CD14-positive monocyte (primary cell): Measurements from ENCODE around the gene LRRC8C. TPM values are rescaled to one million over a fixed set of nuclear protein-coding genes. Genes with fewer than 3 reads are reported as not detected.

Experiments used
- DNase-seq, 3 donors: peaks; one replicate each; pipeline ENCODE4 v3.0.0-alpha.2; 2011 to 2022
- H2AFZ ChIP-seq: 2 replicates; pipeline ENCODE4 v1.6.0; 2012; ENCODE audit warnings: mild to moderate bottlenecking, low read depth, low read length, inconsistent platforms; ENCODE audit not compliant: insufficient read depth, poor library complexity, severe bottlenecking
- H3K27ac ChIP-seq, 2 donors: 1 replicate in 1 of 2; 2 replicates in 1 of 2; pipeline ENCODE4 v1.5.1; 2012 to 2013; ENCODE audit warnings: low read length in 2 of 2, control low read depth in 1 of 2, inconsistent platforms in 1 of 2, low read depth in 1 of 2, mild to moderate bottlenecking in 1 of 2
- H3K27me3 ChIP-seq, 2 donors: one replicate each; pipeline versions ENCODE4 v1.6.0 to v1.6.1; 2011 to 2013; ENCODE audit warnings: low read length in 2 of 2; ENCODE audit not compliant: control insufficient read depth in 2 of 2, insufficient read depth in 2 of 2
- H3K36me3 ChIP-seq, 2 donors: replicated peaks in 1 of 2; 1 replicate in 1 of 2; 2 replicates in 1 of 2; pipeline versions ENCODE4 v1.5.1 to v1.6.1; 2012 to 2013; ENCODE audit warnings: low read length in 2 of 2, control low read depth in 1 of 2, inconsistent platforms in 1 of 2, mild to moderate bottlenecking in 1 of 2; ENCODE audit not compliant: insufficient read depth in 2 of 2, control insufficient read depth in 1 of 2
- H3K4me1 ChIP-seq, 2 donors: 1 replicate in 1 of 2; 2 replicates in 1 of 2; pipeline versions ENCODE4 v1.5.1 to v1.6.1; 2012 to 2013; ENCODE audit warnings: low read length in 2 of 2, control low read depth in 1 of 2, inconsistent platforms in 1 of 2, mild to moderate bottlenecking in 1 of 2, moderate library complexity in 1 of 2; ENCODE audit not compliant: insufficient read depth in 2 of 2, control insufficient read depth in 1 of 2
- H3K4me2 ChIP-seq: replicated peaks from 2 replicates; pipeline ENCODE3; 2012; ENCODE audit warnings: low read length, moderate library complexity, mild to moderate bottlenecking; ENCODE audit not compliant: poor library complexity, severe bottlenecking; ENCODE audit errors: extremely low read depth
- H3K4me3 ChIP-seq, 3 experiments: fragments of 200-600 bp in 1 of 3; sonication (generic) in 1 of 3; replicated peaks in 1 of 3; 1 replicate in 2 of 3; 2 replicates in 1 of 3; pipeline ENCODE4 v1.5.1; 2011 to 2013; ENCODE audit warnings: low read length in 3 of 3, mild to moderate bottlenecking in 3 of 3, control low read depth in 2 of 3, low read depth in 2 of 3, inconsistent platforms in 1 of 3, moderate library complexity in 1 of 3
- H3K79me2 ChIP-seq: 2 replicates; pipeline ENCODE4 v1.6.0; 2012; ENCODE audit warnings: mild to moderate bottlenecking, control low read depth, inconsistent platforms, low read length, moderate library complexity; ENCODE audit not compliant: insufficient read depth
- H3K9ac ChIP-seq: 2 replicates; pipeline ENCODE4 v1.6.0; 2017; ENCODE audit warnings: low read length, mild to moderate bottlenecking; ENCODE audit not compliant: insufficient read depth, poor library complexity, severe bottlenecking
- H3K9me3 ChIP-seq, 2 donors: replicated peaks in 1 of 2; 1 replicate in 1 of 2; 2 replicates in 1 of 2; pipeline versions ENCODE4 v1.5.1 to v1.6.1; 2012 to 2013; ENCODE audit warnings: low read length in 2 of 2, control low read depth in 1 of 2; ENCODE audit not compliant: control insufficient read depth in 1 of 2, insufficient read depth in 1 of 2
- H4K20me1 ChIP-seq: 2 replicates; pipeline ENCODE4 v1.6.0; 2012; ENCODE audit warnings: mild to moderate bottlenecking, low read length, control low read depth, moderate library complexity; ENCODE audit not compliant: insufficient read depth
- H3K27ac Mint-ChIP-seq, 7 donors: one replicate each; pipeline ENCODE4 v1.8.0; 2020; ENCODE audit warnings: mild to moderate bottlenecking in 7 of 7, mixed read lengths in 7 of 7, moderate library complexity in 6 of 7, inconsistent platforms in 2 of 7
- H3K27me3 Mint-ChIP-seq, 3 donors: one replicate each; pipeline ENCODE4 v1.8.0; 2021 to 2022; ENCODE audit warnings: low read depth in 3 of 3, mild to moderate bottlenecking in 3 of 3, mixed read lengths in 3 of 3, moderate library complexity in 3 of 3, inconsistent platforms in 1 of 3
- H3K36me3 Mint-ChIP-seq, 2 donors: one replicate each; pipeline ENCODE4 v1.8.0; 2020; ENCODE audit warnings: mixed read lengths in 2 of 2, inconsistent platforms in 1 of 2, mild to moderate bottlenecking in 1 of 2
- H3K4me1 Mint-ChIP-seq: one replicate; pipeline ENCODE4 v1.8.0; 2020; ENCODE audit warnings: mild to moderate bottlenecking, mixed read lengths
- H3K4me3 Mint-ChIP-seq, 2 donors: one replicate each; pipeline ENCODE4 v1.8.0; 2020; ENCODE audit warnings: mild to moderate bottlenecking in 2 of 2, mixed read lengths in 2 of 2, moderate library complexity in 1 of 2
- H3K9me3 Mint-ChIP-seq, 7 donors: one replicate each; pipeline ENCODE4 v1.8.0; 2020 to 2022; ENCODE audit warnings: mixed read lengths in 7 of 7, mild to moderate bottlenecking in 6 of 7, moderate library complexity in 6 of 7, inconsistent platforms in 2 of 7
- WGBS: methylation state at CpG from one replicate; pipeline ENCODE4 v1.1.5; 2013; ENCODE audit warnings: missing lambda C conversion rate; ENCODE audit not compliant: insufficient coverage; 5-methylcytosine and 5-hydroxymethylcytosine counted together
- intact Hi-C, 2 donors: fragments of 100-400 bp; cut with micrococcal nuclease; formaldehyde crosslinking; loops; one replicate each; pipeline versions ENCODE4 v1.15.0 to v1.15.1; 2023
- polyA plus RNA-seq, 3 donors: library from polyadenylated mRNA; depleted of rRNA in 1 of 3; unstranded in 2 of 3; stranded (reverse) in 1 of 3; fragments of 300-500 nt in 2 of 3; fragments of >200 nt in 1 of 3; fragmentation: Illumina TruSeq in 2 of 3; gene quantifications; 1 replicate in 2 of 3; 2 replicates in 1 of 3; pipeline ENCODE4 v1.2.3, GENCODE V29; 2012 to 2021
- TF ChIP-seq, protein P1 (sequence below): fragments of 200-600 bp; IDR thresholded peaks from one replicate; pipeline ENCODE4 v1.8.0; 2022; ENCODE audit warnings: antibody characterized with exemption, mild to moderate bottlenecking

LRRC8C gene
- polyA plus RNA-seq, 3 donors: 13.0 to 18.6 (median 16.3) TPM

DNA sequence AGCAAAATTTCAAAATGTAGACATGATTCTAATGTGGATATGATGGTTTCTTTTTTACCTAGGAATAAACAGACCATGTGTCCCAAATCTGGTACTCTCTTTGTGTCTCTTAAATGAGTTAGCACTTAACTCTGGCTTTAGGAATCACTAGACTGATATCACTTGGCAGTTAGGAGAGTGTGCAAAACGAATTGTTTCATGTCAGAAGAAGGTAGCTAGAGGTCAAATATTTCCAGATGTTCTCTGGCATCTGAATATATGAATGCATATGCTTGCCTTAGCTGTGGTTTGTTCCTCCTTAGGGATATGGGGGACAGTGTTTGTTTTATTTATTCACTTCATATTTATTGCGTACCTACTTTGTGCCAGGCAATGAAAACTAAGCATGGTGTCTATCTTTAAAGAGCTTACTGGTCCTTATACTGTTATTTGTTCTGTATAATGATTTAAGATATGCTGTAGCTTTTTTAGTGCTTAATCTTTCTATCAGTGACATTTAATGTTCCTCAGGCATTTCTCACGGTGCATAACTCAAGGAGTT lies 65.2 kb downstream of the LRRC8C start:
- intact Hi-C loops: loop anchor here in 1 of 2 donors (10.0 kb wide), 1 partner anchor 57 kb away; no protein-coding TSS in a partner anchor
- peaks cover 65% of the 10 kb centered on the region for H3K4me1 Mint-ChIP-seq
- no peak overlapping the region for H3K4me3 ChIP-seq

DNA sequence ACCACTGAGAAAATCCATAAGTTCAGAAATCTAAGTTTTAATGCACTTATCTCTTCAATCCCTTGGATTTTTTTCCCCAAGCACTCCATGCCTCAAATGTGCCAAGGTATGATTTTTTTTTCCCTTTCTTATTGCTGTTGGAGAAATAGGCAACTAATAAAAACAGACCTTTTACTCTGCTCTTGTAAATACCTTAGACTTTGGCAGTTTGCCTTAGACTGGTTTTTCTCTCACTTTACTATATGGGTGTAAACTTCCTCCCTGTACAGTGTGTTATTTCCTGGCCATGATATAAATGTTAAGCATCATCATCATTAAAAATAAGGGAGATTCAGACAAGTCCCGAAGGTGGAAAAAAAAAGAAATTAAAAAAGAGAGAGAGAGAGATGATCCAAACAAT lies 65.7 kb downstream of the LRRC8C start:
- Histone ChIP-seq H3K9me3 (no peaks in the 10 kb centered on the region), H3K79me2 (peaks cover 96% of the 10 kb centered on the region), H2AFZ (no peak overlapping the region), H3K27ac (peak overlapping the region in 1 of 2 donors; percentile 69), H3K36me3 (peaks cover 3 to 20% of the 10 kb centered on the region in 2 donors), H4K20me1 (no peaks in the 10 kb centered on the region), H3K4me1 (peaks cover 44 to 51% of the 10 kb centered on the region in 2 donors), H3K4me2 (peak overlapping the region; percentile 13), H3K27me3 (no peaks in the 10 kb centered on the region), H3K9ac (no peak overlapping the region), H3K4me3 (peak overlapping the region in 1 of 3 experiments; percentile 57)
- peaks cover 0 to 6% (median 0%) of the 10 kb centered on the region in 3 donors for H3K27me3 Mint-ChIP-seq
- WGBS: no CpG with 5 or more reads among the region's 1 CpG
- peaks cover 63% of the 10 kb centered on the region for H3K4me1 Mint-ChIP-seq
- H3K27ac Mint-ChIP-seq: peak overlapping the region in 4 of 7 donors; percentile 4 to 86 (median 66)
- DNase-seq: no peak
- TF ChIP-seq, protein P1, sequence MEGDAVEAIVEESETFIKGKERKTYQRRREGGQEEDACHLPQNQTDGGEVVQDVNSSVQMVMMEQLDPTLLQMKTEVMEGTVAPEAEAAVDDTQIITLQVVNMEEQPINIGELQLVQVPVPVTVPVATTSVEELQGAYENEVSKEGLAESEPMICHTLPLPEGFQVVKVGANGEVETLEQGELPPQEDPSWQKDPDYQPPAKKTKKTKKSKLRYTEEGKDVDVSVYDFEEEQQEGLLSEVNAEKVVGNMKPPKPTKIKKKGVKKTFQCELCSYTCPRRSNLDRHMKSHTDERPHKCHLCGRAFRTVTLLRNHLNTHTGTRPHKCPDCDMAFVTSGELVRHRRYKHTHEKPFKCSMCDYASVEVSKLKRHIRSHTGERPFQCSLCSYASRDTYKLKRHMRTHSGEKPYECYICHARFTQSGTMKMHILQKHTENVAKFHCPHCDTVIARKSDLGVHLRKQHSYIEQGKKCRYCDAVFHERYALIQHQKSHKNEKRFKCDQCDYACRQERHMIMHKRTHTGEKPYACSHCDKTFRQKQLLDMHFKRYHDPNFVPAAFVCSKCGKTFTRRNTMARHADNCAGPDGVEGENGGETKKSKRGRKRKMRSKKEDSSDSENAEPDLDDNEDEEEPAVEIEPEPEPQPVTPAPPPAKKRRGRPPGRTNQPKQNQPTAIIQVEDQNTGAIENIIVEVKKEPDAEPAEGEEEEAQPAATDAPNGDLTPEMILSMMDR: no peak
- no peaks in the 10 kb centered on the region for H3K9me3 Mint-ChIP-seq
- intact Hi-C loops: loop anchor here in 1 of 2 donors (10.0 kb wide), 1 partner anchor 56 kb away; no protein-coding TSS in a partner anchor
- H3K4me3 Mint-ChIP-seq: no peak overlapping the region
- H3K36me3 Mint-ChIP-seq: peaks cover 29 to 32% of the 10 kb centered on the region in 2 donors

More for the DNA sequence above, 65.2 kb downstream of the LRRC8C start:
- peaks cover 93% of the 10 kb centered on the region for H3K79me2 ChIP-seq
- no peak overlapping the region for H3K4me3 Mint-ChIP-seq
- H3K4me1 ChIP-seq: peaks cover 49 to 56% of the 10 kb centered on the region in 2 donors
- no peak for DNase-seq
- no peaks in the 10 kb centered on the region for H3K27me3 ChIP-seq
- H3K27ac ChIP-seq: peak overlapping the region in 1 of 2 donors; percentile 69
- TF ChIP-seq, protein P1: no peak
- peak overlapping the region in 3 of 7 donors; percentile 46 to 79 (median 65) for H3K27ac Mint-ChIP-seq
- H2AFZ ChIP-seq: no peak overlapping the region
- WGBS: no CpG with 5 or more reads among the region's 3 CpGs
- no peaks in the 10 kb centered on the region for H4K20me1 ChIP-seq
- H3K9ac ChIP-seq: no peak overlapping the region
- H3K9me3 Mint-ChIP-seq: no peaks in the 10 kb centered on the region
- peaks cover 3 to 20% of the 10 kb centered on the region in 2 donors for H3K36me3 ChIP-seq
- H3K4me2 ChIP-seq: no peak overlapping the region
- no peaks in the 10 kb centered on the region for H3K9me3 ChIP-seq
- H3K27me3 Mint-ChIP-seq: peaks cover 0 to 6% (median 0%) of the 10 kb centered on the region in 3 donors
- peaks cover 26 to 28% of the 10 kb centered on the region in 2 donors for H3K36me3 Mint-ChIP-seq
